ENCODE results near the gene ESRRB.

DNA sequence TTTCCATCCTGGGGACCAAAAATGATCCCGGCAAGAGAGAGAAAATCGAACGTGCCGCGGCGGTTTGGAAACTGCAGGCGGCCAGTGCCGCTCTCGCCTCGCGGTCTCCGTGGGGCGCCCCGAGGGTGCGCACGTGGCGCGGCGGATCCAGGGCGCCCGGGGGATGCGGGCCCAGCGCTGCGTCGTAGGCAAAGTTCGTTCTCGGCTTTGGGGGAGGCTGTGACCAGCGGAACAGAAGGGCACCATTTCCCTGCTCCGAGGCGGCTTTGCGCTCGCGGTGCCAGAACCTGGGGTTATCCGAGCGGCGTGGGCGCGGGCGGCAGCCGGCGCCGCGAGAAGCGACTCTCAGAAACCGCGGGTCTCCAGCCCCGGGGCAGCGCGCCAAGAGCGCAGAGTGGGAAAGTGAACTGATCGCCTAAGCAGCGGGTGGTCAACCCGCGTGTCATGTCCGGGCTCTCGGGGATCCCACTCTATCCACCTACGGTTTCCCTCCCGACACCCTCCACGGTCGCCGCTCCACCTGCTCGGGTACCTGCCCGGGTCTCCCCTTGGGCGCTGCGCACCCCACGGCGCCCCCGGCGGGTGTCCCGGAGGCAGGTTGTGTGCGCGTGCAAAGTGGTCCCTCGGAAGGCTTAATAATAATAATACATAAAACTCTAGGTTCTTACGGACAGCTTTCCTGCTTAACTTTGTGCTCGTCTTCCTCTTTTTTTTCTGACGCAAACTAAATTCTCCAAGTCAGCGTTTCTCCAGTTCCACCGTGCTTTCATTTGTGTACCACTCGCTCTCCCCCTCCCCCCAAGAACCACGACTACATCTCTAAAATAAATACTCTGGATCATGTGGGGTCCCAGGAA, 1.2 kb downstream of the ESRRB start:
- TF ChIP-seq POLR2A (IDR thresholded peaks at IDR 0.05), result no peak
- TF ChIP-seq, protein P1, sequence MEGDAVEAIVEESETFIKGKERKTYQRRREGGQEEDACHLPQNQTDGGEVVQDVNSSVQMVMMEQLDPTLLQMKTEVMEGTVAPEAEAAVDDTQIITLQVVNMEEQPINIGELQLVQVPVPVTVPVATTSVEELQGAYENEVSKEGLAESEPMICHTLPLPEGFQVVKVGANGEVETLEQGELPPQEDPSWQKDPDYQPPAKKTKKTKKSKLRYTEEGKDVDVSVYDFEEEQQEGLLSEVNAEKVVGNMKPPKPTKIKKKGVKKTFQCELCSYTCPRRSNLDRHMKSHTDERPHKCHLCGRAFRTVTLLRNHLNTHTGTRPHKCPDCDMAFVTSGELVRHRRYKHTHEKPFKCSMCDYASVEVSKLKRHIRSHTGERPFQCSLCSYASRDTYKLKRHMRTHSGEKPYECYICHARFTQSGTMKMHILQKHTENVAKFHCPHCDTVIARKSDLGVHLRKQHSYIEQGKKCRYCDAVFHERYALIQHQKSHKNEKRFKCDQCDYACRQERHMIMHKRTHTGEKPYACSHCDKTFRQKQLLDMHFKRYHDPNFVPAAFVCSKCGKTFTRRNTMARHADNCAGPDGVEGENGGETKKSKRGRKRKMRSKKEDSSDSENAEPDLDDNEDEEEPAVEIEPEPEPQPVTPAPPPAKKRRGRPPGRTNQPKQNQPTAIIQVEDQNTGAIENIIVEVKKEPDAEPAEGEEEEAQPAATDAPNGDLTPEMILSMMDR (IDR thresholded peaks at IDR 0.05), result no peak

All from gastroesophageal sphincter (tissue), 3 donors.